HepG2 (cell line): ENCODE measurements around the gene MAPK10. TPM values are rescaled to one million over a fixed set of nuclear protein-coding genes. Genes with fewer than 3 reads are reported as not detected.

Experiments used
- ATAC-seq: fragments of 200-7000 bp; cut with Tn5 transposase; 3 replicates; pipeline ENCODE4 v1.9.1; 2020; ENCODE audit warnings: mild to moderate bottlenecking, moderate library complexity
- BruUV-seq: library from RNA; stranded (reverse); fragments of 400-500 nt; replicated peaks from 2 replicates; lab custom pipeline; 2021; lab: Mats Ljungman, UMichigan
- CTCF ChIA-PET: fragments of 300-600 bp; formaldehyde crosslinking; extraction: SDS; loops from one replicate; lab custom pipeline; 2021; ENCODE audit warnings: low total read pairs, inconsistent platforms, low intra/inter-chr PET ratio; lab: Yijun Ruan, JAX
- POLR2A ChIA-PET: fragments of 350-600 bp; sonication (Branson Sonifier 250); formaldehyde crosslinking; loops from one replicate; lab custom pipeline; 2020; ENCODE audit warnings: antibody characterized with exemption, inconsistent platforms; lab: Yijun Ruan, JAX
- DNase-seq: peaks from one replicate; pipeline ENCODE4 v3.0.0-alpha.2; 2015; ENCODE audit warnings: low spot score
- FAIRE-seq: peaks from 3 replicates; lab custom pipeline; 2011; peaks lifted over from hg19 to GRCh38; lab: Jason Lieb, UNC
- H2AFZ ChIP-seq: one replicate; pipeline ENCODE4 v1.6.1; 2011; ENCODE audit warnings: low read length, inconsistent platforms
- H3K27ac ChIP-seq: fragments of 300-600 bp; 3 replicates; pipeline ENCODE4 v1.8.0; 2011; ENCODE audit warnings: mixed run types, mild to moderate bottlenecking, mixed read lengths, low read length, inconsistent platforms; ENCODE audit not compliant: insufficient read depth; ENCODE audit errors: extremely low read length
- H3K27me3 ChIP-seq, 2 experiments: fragments of 200-600 bp in 1 of 2; 2 replicates in 1 of 2; 3 replicates in 1 of 2; pipeline versions ENCODE4 v1.6.0 to v1.8.0; 2011; ENCODE audit warnings: low read length in 2 of 2, mild to moderate bottlenecking in 2 of 2, moderate library complexity in 2 of 2, inconsistent platforms in 1 of 2; ENCODE audit not compliant: insufficient read depth in 2 of 2, control insufficient read depth in 1 of 2
- H3K36me3 ChIP-seq, 2 experiments: fragments of 200-600 bp in 1 of 2; replicated peaks in 1 of 2; 2 replicates in 1 of 2; 3 replicates in 1 of 2; pipeline versions ENCODE4 v1.5.1 to v1.8.0; 2011; ENCODE audit warnings: low read length in 2 of 2, inconsistent platforms in 1 of 2; ENCODE audit not compliant: insufficient read depth in 2 of 2, control insufficient read depth in 1 of 2
- H3K4me1 ChIP-seq: 2 replicates; pipeline ENCODE4 v1.5.1; 2012; ENCODE audit warnings: low read length, inconsistent platforms; ENCODE audit not compliant: insufficient read depth
- H3K4me2 ChIP-seq: 2 replicates; pipeline ENCODE4 v1.6.0; 2011; ENCODE audit warnings: low read depth, low read length, inconsistent platforms
- H3K4me3 ChIP-seq, 3 experiments: fragments of 200-600 bp in 1 of 3; sonication (generic), shearing (Covaris generic) in 1 of 3; replicated peaks in 1 of 3; 2 replicates each; pipeline ENCODE4 v1.5.1; 2011 to 2016; ENCODE audit warnings: low read length in 3 of 3, inconsistent platforms in 2 of 3, low read depth in 2 of 3, mild to moderate bottlenecking in 2 of 3, control low read depth in 1 of 3, mixed read lengths in 1 of 3; ENCODE audit not compliant: insufficient read depth in 1 of 3
- H3K79me2 ChIP-seq: one replicate; pipeline ENCODE4 v1.6.1; 2011; ENCODE audit warnings: low read length, inconsistent platforms; ENCODE audit not compliant: insufficient read depth
- H3K9ac ChIP-seq: 2 replicates; pipeline ENCODE4 v1.6.0; 2011; ENCODE audit warnings: mild to moderate bottlenecking, low read depth, low read length, inconsistent platforms; ENCODE audit not compliant: insufficient read depth
- H3K9me3 ChIP-seq: 2 replicates; pipeline ENCODE4 v1.5.1; 2012; ENCODE audit warnings: mild to moderate bottlenecking, low read length
- H4K20me1 ChIP-seq: 2 replicates; pipeline ENCODE4 v1.6.0; 2011; ENCODE audit warnings: inconsistent platforms, mild to moderate bottlenecking, low read length, moderate library complexity; ENCODE audit not compliant: insufficient read depth
- NKX3-1 ChIP-seq: sonication (generic); formaldehyde crosslinking; IDR thresholded peaks from 2 replicates; pipeline ENCODE4 v1.5.0; 2020; ENCODE audit warnings: missing genetic modification reagents
- NR0B2 ChIP-seq: sonication (generic); formaldehyde crosslinking; IDR thresholded peaks from 2 replicates; pipeline ENCODE4 v1.4.0; 2020; ENCODE audit warnings: mild to moderate bottlenecking, missing genetic modification reagents
- NR2C2 ChIP-seq: sonication (generic); formaldehyde crosslinking; IDR thresholded peaks from 2 replicates; pipeline ENCODE4 v1.4.0; 2020; ENCODE audit warnings: missing genetic modification reagents, mild to moderate bottlenecking, moderate library complexity, borderline replicate concordance
- POLR2G ChIP-seq: fragments of 200-400 bp; formaldehyde crosslinking; IDR thresholded peaks from 2 replicates; pipeline ENCODE4 v1.6.1; 2018; ENCODE audit warnings: mild to moderate bottlenecking, low read depth, low read length, moderate library complexity
- RBM39 ChIP-seq: fragments of 200-400 bp; formaldehyde crosslinking; IDR thresholded peaks from one replicate; pipeline ENCODE4 v1.6.1; 2018; ENCODE audit warnings: antibody characterized with exemption, mild to moderate bottlenecking, low read depth, low read length; ENCODE audit not compliant: poor library complexity, severe bottlenecking
- SKIL ChIP-seq: sonication (generic); formaldehyde crosslinking; IDR thresholded peaks from 2 replicates; pipeline ENCODE4 v1.8.0; 2022; ENCODE audit warnings: missing genetic modification reagents, mild to moderate bottlenecking, moderate library complexity, borderline replicate concordance
- ZNF136 ChIP-seq: sonication (generic); formaldehyde crosslinking; IDR thresholded peaks from 2 replicates; pipeline ENCODE4 v1.8.1; 2022; ENCODE audit warnings: low read depth, mild to moderate bottlenecking, moderate library complexity, missing genetic modification reagents
- ZNF446 ChIP-seq: sonication (generic); formaldehyde crosslinking; IDR thresholded peaks from 2 replicates; pipeline ENCODE4 v1.5.0; 2020; ENCODE audit warnings: mild to moderate bottlenecking, missing genetic modification reagents
- ZSCAN9 ChIP-seq: IDR thresholded peaks from 2 replicates; pipeline ENCODE4 v1.6.1; 2016; ENCODE audit warnings: borderline replicate concordance
- WGBS: methylation state at CpG from one replicate; pipeline ENCODE4 v1.1.6; 2017; ENCODE audit warnings: low lambda C conversion rate; 5-methylcytosine and 5-hydroxymethylcytosine counted together
- in situ Hi-C: cut with HindIII; loops from 2 replicates; pipeline ENCODE4 v1.10.0; 2017; ENCODE audit warnings: low pct_unique_long_range_greater_than_20kb; ENCODE audit not compliant: extremely low pct_ligation_motif_present
- intact Hi-C: fragments of 100-400 bp; cut with micrococcal nuclease; formaldehyde crosslinking; loops from one replicate; pipeline ENCODE4 v1.10.0; 2022; ENCODE audit not compliant: unreplicated experiment
- polyA plus RNA-seq, 8 experiments: library from polyadenylated mRNA; depleted of rRNA in 3 of 8; stranded (reverse) in 7 of 8; unstranded in 1 of 8; fragments of >200 nt; fragmentation: Illumina TruSeq in 4 of 8; extraction: Trizol in 4 of 8; gene quantifications; 2 replicates each; pipeline versions ENCODE4 v1.2.1 to v1.2.3, GENCODE V29; 2011 to 2016; ENCODE audit warnings: low read depth in 4 of 8, missing spikeins in 1 of 8, mixed read lengths in 1 of 8; ENCODE audit not compliant: insufficient read depth in 1 of 8
- total RNA-seq, 5 experiments: library from RNA; depleted of rRNA; stranded (reverse); fragments of >200 nt; fragmentation: Illumina TruSeq; extraction: Trizol; gene quantifications; 2 replicates each; pipeline ENCODE4 v1.2.3, GENCODE V29; 2016; ENCODE audit warnings: low read depth in 1 of 5

Gene MAPK10
- total and polyA plus RNA-seq, 2 of the 13 experiments (the other 11 are each of a cell fraction or from before 2014, with no cell fraction given) = not detected

GRCh38 chr4:86296865-86297264, 63.0 kb downstream of the MAPK10 start:
- Histone ChIP-seq H3K27ac (no peak overlapping the region), H3K4me3 (no peak overlapping the region), H3K9me3 (no peaks in the 10 kb centered on the region), H3K4me2 (no peak overlapping the region), H3K27me3 (no peaks in the 10 kb centered on the region; a peak in 1 of 5 replicates), H3K9ac (no peak overlapping the region), H3K4me1 (no peaks in the 10 kb centered on the region), H4K20me1 (no peaks in the 10 kb centered on the region), H3K79me2 (no peaks in the 10 kb centered on the region), H2AFZ (no peak overlapping the region), H3K36me3 (no peaks in the 10 kb centered on the region)
- ChIA-PET POLR2A (no interaction called here), CTCF (no interaction called here)
- in situ Hi-C loops (no loop called here), intact Hi-C loops (no loop called here)
- 41% methylated on average over 6 of the region's 6 CpGs for whole genome bisulfite sequencing
- DNase-seq = no peak
- no peak for ATAC-seq
- TF ChIP-seq NKX3-1 = no peak
- no peak for TF ChIP-seq ZNF446 (CRISPR knock-in tag)
- no peak for TF ChIP-seq SKIL (CRISPR knock-in tag)
- TF ChIP-seq NR2C2 (CRISPR knock-in tag) = no peak
- TF ChIP-seq RBM39 = no peak
- no peak for TF ChIP-seq ZNF136 (CRISPR knock-in tag)
- TF ChIP-seq NR0B2 (CRISPR knock-in tag) = no peak
- TF ChIP-seq POLR2G = no peak
- TF ChIP-seq ZSCAN9 (CRISPR knock-in tag) = no peak
- FAIRE-seq = no peak
- BruUV-seq = no TSS peak
